ENCODE results near the gene TMEM61. TPM values are rescaled to one million over a fixed set of nuclear protein-coding genes. Genes with fewer than 3 reads are reported as not detected.
A peak's percentile ranks its signal among the peaks of the same experiment; 100 is the strongest.

Gene TMEM61
- total RNA-seq, 1 experiment from 2014 or later = 0.74 TPM

DNA sequence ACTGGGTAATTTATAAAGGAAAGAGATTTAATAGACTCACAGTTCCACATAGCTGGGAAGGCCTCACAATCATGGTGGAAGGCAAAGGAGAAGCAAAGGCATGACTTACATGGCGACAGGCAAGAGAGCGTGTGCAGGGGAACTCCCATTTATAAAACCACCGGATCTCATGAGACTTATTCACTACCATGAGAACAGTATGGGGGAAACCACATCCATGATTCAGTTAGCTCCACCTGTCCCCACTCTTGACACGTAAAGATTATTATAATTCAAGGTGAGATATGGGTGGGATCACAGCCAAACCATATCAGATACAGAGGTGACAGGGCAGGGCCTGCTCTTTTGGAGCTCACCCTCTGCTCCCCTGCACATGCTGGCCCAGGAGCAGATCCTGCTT is 31.4 kb upstream of the TMEM61 start:
- Mint-ChIP-seq H3K4me3 (no peak overlapping the region), H3K27me3 (ENCODE audit: low read depth) (peaks cover 4% of the 10 kb centered on the region; the same call in 1 of the 2 replicates), H3K27ac (no peak overlapping the region), H3K36me3 (peaks cover 5% of the 10 kb centered on the region), H3K4me1 (peaks cover 21% of the 10 kb centered on the region), H3K9me3 (peaks cover 6% of the 10 kb centered on the region)
- ATAC-seq (no peak), DNase-seq (ENCODE audit: low spot score) (no peak)
- ChIA-PET CTCF (interaction anchor here (0.9 to 16.5 kb wide), 5 partner anchors 30 to 69 kb away, joined by 4 to 632 read pairs (median 15); partner anchors contain the start of genes BSND and DHCR24), POLR2A (interaction anchor here (1.6 kb wide), 1 partner anchor 61 kb away, joined by 3 read pairs; no protein-coding TSS in a partner anchor)
- TF ChIP-seq ZBTB21 (CRISPR knock-in tag; IDR thresholded peaks at IDR 0.05; ENCODE audit: borderline replicate concordance) (no peak), FOXP4 (CRISPR knock-in tag; IDR thresholded peaks at IDR 0.05) (no peak), ZNF396 (CRISPR knock-in tag; IDR thresholded peaks at IDR 0.05; ENCODE audit: borderline replicate concordance) (no peak), ATF6 (CRISPR knock-in tag; IDR thresholded peaks at IDR 0.05) (no peak), ZNF281 (CRISPR knock-in tag; IDR thresholded peaks at IDR 0.05) (no peak)

DNA sequence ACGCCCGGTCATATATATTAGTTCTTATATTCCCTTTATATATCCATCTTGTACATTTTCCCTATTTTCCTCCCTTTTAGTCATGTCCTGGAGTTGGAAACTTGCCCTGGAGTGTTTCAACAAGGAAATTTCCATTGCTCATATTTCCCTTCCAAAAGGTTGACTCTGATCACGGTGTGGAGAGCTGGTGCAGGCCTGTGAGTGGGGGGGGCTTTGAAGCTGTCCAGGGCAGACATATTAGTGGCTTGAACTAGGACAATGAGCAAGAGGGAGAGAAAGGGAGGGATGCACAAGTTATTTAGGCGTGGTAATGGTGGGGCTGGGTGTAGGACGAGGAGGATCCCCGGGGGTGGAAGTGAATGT is 30.4 kb upstream of the TMEM61 start:
- CTCF ChIA-PET = interaction anchor here (0.8 to 16.5 kb wide), 29 partner anchors 10 to 198 kb away, joined by 3 to 632 read pairs (median 5); partner anchors contain the start of genes BSND, DHCR24, PCSK9 and TMEM61
- no peak for ATAC-seq
- H3K27me3 Mint-ChIP-seq (ENCODE audit: low read depth) = peaks cover 4% of the 10 kb centered on the region; the same call in 1 of the 2 replicates
- H3K9me3 Mint-ChIP-seq = peaks cover 14% of the 10 kb centered on the region
- POLR2A ChIA-PET = interaction anchor here (1.1 to 1.6 kb wide), 2 partner anchors 62 to 99 kb away, joined by 3 to 4 read pairs; no protein-coding TSS in a partner anchor
- H3K36me3 Mint-ChIP-seq = peaks cover 8% of the 10 kb centered on the region
- no peak overlapping the region for H3K27ac Mint-ChIP-seq
- H3K4me3 Mint-ChIP-seq = peak overlapping the region; percentile 58
- no peak for DNase-seq (ENCODE audit: low spot score)
- peaks cover 21% of the 10 kb centered on the region for H3K4me1 Mint-ChIP-seq
- no peak for TF ChIP-seq AR (CRISPR knock-in tag; IDR thresholded peaks at IDR 0.05)
- no peak for TF ChIP-seq ELF4 (CRISPR knock-in tag; IDR thresholded peaks at IDR 0.05; ENCODE audit: low read depth)
- TF ChIP-seq SMAD3 (CRISPR knock-in tag; IDR thresholded peaks at IDR 0.05; ENCODE audit: borderline replicate concordance) = no peak
- TF ChIP-seq JUN (CRISPR knock-in tag; IDR thresholded peaks at IDR 0.05) = no peak
- TF ChIP-seq GTF2I (CRISPR knock-in tag; conservative IDR thresholded peaks at IDR 0.05) = no peak
- TF ChIP-seq MLX (CRISPR knock-in tag; IDR thresholded peaks at IDR 0.05) = no peak
- TF ChIP-seq, protein P1, sequence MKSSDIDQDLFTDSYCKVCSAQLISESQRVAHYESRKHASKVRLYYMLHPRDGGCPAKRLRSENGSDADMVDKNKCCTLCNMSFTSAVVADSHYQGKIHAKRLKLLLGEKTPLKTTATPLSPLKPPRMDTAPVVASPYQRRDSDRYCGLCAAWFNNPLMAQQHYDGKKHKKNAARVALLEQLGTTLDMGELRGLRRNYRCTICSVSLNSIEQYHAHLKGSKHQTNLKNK (CRISPR knock-in tag; IDR thresholded peaks at IDR 0.05) = no peak
- TF ChIP-seq, protein P2, sequence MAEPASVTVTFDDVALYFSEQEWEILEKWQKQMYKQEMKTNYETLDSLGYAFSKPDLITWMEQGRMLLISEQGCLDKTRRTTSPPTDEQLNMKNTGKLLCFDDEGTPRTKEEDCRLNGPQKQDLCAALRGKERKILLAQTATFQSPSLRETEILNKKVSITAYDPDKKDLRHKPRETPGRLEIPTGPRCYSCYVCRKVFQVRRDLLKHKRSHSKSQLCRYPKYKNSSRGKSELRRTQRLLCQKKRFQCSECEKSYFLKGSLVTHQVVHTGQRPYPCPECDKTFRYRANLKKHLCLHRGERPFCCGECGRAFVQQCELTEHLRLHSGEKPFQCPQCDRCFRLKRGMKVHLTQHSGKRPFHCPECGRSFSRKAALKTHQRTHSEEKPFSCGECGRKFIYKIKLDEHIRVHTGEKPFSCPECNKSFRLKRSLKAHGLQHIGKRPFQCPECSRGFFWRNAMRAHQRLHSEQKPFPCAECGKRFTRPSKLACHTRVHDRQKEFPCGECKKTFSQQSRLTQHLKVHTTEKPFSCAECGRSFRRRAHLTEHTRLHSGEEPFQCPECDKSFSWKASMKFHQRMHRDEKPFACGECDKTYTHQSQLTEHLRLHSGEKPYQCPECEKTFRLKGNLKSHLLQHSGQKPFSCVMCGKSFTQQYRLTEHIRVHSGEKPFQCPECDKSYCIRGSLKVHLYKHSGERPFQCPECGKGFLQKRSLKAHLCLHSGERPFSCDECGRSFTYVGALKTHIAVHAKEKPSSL (CRISPR knock-in tag; conservative IDR thresholded peaks at IDR 0.05) = no peak
- TF ChIP-seq, protein P3, sequence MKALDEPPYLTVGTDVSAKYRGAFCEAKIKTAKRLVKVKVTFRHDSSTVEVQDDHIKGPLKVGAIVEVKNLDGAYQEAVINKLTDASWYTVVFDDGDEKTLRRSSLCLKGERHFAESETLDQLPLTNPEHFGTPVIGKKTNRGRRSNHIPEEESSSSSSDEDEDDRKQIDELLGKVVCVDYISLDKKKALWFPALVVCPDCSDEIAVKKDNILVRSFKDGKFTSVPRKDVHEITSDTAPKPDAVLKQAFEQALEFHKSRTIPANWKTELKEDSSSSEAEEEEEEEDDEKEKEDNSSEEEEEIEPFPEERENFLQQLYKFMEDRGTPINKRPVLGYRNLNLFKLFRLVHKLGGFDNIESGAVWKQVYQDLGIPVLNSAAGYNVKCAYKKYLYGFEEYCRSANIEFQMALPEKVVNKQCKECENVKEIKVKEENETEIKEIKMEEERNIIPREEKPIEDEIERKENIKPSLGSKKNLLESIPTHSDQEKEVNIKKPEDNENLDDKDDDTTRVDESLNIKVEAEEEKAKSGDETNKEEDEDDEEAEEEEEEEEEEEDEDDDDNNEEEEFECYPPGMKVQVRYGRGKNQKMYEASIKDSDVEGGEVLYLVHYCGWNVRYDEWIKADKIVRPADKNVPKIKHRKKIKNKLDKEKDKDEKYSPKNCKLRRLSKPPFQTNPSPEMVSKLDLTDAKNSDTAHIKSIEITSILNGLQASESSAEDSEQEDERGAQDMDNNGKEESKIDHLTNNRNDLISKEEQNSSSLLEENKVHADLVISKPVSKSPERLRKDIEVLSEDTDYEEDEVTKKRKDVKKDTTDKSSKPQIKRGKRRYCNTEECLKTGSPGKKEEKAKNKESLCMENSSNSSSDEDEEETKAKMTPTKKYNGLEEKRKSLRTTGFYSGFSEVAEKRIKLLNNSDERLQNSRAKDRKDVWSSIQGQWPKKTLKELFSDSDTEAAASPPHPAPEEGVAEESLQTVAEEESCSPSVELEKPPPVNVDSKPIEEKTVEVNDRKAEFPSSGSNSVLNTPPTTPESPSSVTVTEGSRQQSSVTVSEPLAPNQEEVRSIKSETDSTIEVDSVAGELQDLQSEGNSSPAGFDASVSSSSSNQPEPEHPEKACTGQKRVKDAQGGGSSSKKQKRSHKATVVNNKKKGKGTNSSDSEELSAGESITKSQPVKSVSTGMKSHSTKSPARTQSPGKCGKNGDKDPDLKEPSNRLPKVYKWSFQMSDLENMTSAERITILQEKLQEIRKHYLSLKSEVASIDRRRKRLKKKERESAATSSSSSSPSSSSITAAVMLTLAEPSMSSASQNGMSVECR (CRISPR knock-in tag; IDR thresholded peaks at IDR 0.05; ENCODE audit: borderline replicate concordance) = no peak
- no peak for TF ChIP-seq EMX1 (CRISPR knock-in tag; IDR thresholded peaks at IDR 0.05)
- TF ChIP-seq ZNF671 (CRISPR knock-in tag; IDR thresholded peaks at IDR 0.05) = no peak
